ENCODE results near the gene NUAK2. TPM values are rescaled to one million over a fixed set of nuclear protein-coding genes. Genes with fewer than 3 reads are reported as not detected.

Gene NUAK2
- total RNA-seq, 1 donor from 2014 or later, result 4.5 TPM

- Mint-ChIP-seq H3K27ac (ENCODE audit: unreplicated experiment) (no peak overlapping the region), H3K9me3 (ENCODE audit: unreplicated experiment) (no peaks in the 10 kb centered on the region), H3K4me3 (ENCODE audit: unreplicated experiment) (no peak overlapping the region), H3K27me3 (ENCODE audit: unreplicated experiment) (no peaks in the 10 kb centered on the region), H3K36me3 (ENCODE audit: unreplicated experiment) (peaks cover 6% of the 10 kb centered on the region), H3K4me1 (ENCODE audit: unreplicated experiment) (peaks cover 17% of the 10 kb centered on the region)
- no peak for DNase-seq (ENCODE audit: extremely low spot score, unreplicated experiment)
- TF ChIP-seq, protein P1, sequence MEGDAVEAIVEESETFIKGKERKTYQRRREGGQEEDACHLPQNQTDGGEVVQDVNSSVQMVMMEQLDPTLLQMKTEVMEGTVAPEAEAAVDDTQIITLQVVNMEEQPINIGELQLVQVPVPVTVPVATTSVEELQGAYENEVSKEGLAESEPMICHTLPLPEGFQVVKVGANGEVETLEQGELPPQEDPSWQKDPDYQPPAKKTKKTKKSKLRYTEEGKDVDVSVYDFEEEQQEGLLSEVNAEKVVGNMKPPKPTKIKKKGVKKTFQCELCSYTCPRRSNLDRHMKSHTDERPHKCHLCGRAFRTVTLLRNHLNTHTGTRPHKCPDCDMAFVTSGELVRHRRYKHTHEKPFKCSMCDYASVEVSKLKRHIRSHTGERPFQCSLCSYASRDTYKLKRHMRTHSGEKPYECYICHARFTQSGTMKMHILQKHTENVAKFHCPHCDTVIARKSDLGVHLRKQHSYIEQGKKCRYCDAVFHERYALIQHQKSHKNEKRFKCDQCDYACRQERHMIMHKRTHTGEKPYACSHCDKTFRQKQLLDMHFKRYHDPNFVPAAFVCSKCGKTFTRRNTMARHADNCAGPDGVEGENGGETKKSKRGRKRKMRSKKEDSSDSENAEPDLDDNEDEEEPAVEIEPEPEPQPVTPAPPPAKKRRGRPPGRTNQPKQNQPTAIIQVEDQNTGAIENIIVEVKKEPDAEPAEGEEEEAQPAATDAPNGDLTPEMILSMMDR (IDR thresholded peaks at IDR 0.05), result no peak
Measured at GRCh38 chr1:205267306-205267902, 54.1 kb downstream of the NUAK2 start.

- H3K27ac Mint-ChIP-seq (ENCODE audit: unreplicated experiment), result no peak overlapping the region
Measured at GRCh38 chr1:205266611-205267305, 54.8 kb downstream of the NUAK2 start.

GRCh38 chr1:205263580-205264190 is 57.9 kb downstream of the NUAK2 start:
- no peak overlapping the region for H3K27ac Mint-ChIP-seq (ENCODE audit: unreplicated experiment)
- TF ChIP-seq, protein P1 (IDR thresholded peaks at IDR 0.05), result no peak

More at GRCh38 chr1:205266611-205267305, 54.8 kb downstream of the NUAK2 start:
- Mint-ChIP-seq H3K36me3 (ENCODE audit: unreplicated experiment) (peaks cover 2% of the 10 kb centered on the region), H3K9me3 (ENCODE audit: unreplicated experiment) (no peaks in the 10 kb centered on the region), H3K4me1 (ENCODE audit: unreplicated experiment) (peaks cover 23% of the 10 kb centered on the region), H3K27me3 (ENCODE audit: unreplicated experiment) (no peaks in the 10 kb centered on the region), H3K4me3 (ENCODE audit: unreplicated experiment) (no peak overlapping the region)
- TF ChIP-seq, protein P1 (IDR thresholded peaks at IDR 0.05), result no peak
- no peak for DNase-seq (ENCODE audit: extremely low spot score, unreplicated experiment)

DNA sequence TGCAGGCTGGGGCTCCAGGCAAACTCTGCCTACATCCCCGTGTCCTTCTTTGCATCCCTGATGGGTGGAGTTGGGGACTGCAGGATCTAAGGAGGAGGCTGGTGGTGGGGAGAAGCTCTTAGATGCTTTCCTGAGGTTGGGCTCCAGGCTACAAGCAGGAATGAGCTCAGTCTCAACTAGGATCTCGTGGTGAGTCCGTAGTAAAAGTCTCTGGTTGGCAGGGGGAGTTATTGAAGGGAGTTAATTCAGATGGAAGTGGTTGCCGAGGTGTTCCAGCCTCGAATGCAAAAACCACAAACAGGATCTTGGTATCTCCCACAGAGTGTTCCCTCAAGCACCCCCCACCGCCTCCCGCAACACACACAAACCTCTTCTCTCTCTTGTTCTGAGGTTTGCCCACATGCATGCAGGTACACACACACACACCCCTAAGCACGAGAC is 58.8 kb downstream of the NUAK2 start:
- peaks cover 40% of the 10 kb centered on the region for H3K4me1 Mint-ChIP-seq (ENCODE audit: unreplicated experiment)
- DNase-seq (ENCODE audit: extremely low spot score, unreplicated experiment), result no peak
- H3K27ac Mint-ChIP-seq (ENCODE audit: unreplicated experiment), result peak overlapping the region; percentile 72
- no peaks in the 10 kb centered on the region for H3K27me3 Mint-ChIP-seq (ENCODE audit: unreplicated experiment)
- H3K9me3 Mint-ChIP-seq (ENCODE audit: unreplicated experiment), result no peaks in the 10 kb centered on the region
- TF ChIP-seq, protein P1 (IDR thresholded peaks at IDR 0.05), result no peak
- H3K4me3 Mint-ChIP-seq (ENCODE audit: unreplicated experiment), result no peak overlapping the region
- no peaks in the 10 kb centered on the region for H3K36me3 Mint-ChIP-seq (ENCODE audit: unreplicated experiment)

More at GRCh38 chr1:205263580-205264190, 57.9 kb downstream of the NUAK2 start:
- H3K27me3 Mint-ChIP-seq (ENCODE audit: unreplicated experiment), result no peaks in the 10 kb centered on the region
- H3K9me3 Mint-ChIP-seq (ENCODE audit: unreplicated experiment), result no peaks in the 10 kb centered on the region
- no peak overlapping the region for H3K4me3 Mint-ChIP-seq (ENCODE audit: unreplicated experiment)
- peaks cover 31% of the 10 kb centered on the region for H3K4me1 Mint-ChIP-seq (ENCODE audit: unreplicated experiment)
- DNase-seq (ENCODE audit: extremely low spot score, unreplicated experiment), result no peak
- H3K36me3 Mint-ChIP-seq (ENCODE audit: unreplicated experiment), result no peaks in the 10 kb centered on the region

Measured in osteocyte (in vitro differentiated cells).